Muscle layer of colon (tissue), 2 donors: ENCODE measurements around the gene NPAS3.

ENCODE experiments used
- H3K27ac ChIP-seq: one replicate; pipeline ENCODE4 v1.7.0; 2013; ENCODE audit warnings: low read depth, mild to moderate bottlenecking, low read length, moderate library complexity
- H3K27me3 ChIP-seq, 2 donors: one replicate each; pipeline ENCODE4 v1.7.0; 2013; ENCODE audit warnings: low read length in 2 of 2, mild to moderate bottlenecking in 2 of 2; ENCODE audit not compliant: insufficient read depth in 2 of 2, control insufficient read depth in 1 of 2
- H3K36me3 ChIP-seq: one replicate; pipeline ENCODE4 v1.7.0; 2013; ENCODE audit warnings: mild to moderate bottlenecking, low read length; ENCODE audit not compliant: insufficient read depth
- H3K4me1 ChIP-seq: one replicate; pipeline ENCODE4 v1.7.0; 2013; ENCODE audit warnings: mild to moderate bottlenecking, low read length; ENCODE audit not compliant: insufficient read depth
- H3K4me3 ChIP-seq, 2 donors: one replicate each; pipeline ENCODE4 v1.7.0; 2013; ENCODE audit warnings: low read length in 2 of 2, low read depth in 1 of 2, mild to moderate bottlenecking in 1 of 2, moderate library complexity in 1 of 2
- H3K9ac ChIP-seq: one replicate; pipeline ENCODE4 v1.7.0; 2013; ENCODE audit warnings: low read length
- H3K9me3 ChIP-seq: one replicate; pipeline ENCODE4 v1.7.0; 2013; ENCODE audit warnings: mild to moderate bottlenecking, low read length
- donor health status: abdominal sarcoma.
- donor health status: Adenocarcinoma of cecum.

Gene NPAS3

DNA sequence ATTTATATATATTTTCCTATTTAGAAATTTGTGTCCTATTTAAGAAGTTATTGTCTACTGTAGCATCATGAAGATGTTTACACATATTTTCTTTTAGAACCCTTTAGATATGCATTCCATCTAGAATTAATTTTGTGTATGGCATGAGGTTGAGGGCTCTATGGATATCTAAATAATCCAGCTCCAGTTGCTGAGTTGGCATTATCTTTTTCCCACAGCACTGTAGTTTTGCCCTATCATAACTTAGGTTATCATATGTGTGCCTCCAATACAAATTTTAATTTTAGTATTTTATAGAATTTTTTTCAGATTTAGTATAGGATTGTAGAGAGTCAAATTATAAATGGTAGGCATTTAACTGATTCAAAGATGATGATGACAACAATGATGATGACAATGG lies 159.3 kb downstream of the NPAS3 start:
- no peaks in the 10 kb centered on the region for H3K36me3 ChIP-seq
- H3K9ac ChIP-seq: no peak overlapping the region
- H3K4me3 ChIP-seq: no peak overlapping the region
- H3K27ac ChIP-seq: no peak overlapping the region
- no peaks in the 10 kb centered on the region for H3K4me1 ChIP-seq
- no peaks in the 10 kb centered on the region for H3K27me3 ChIP-seq
- H3K9me3 ChIP-seq: no peaks in the 10 kb centered on the region

DNA sequence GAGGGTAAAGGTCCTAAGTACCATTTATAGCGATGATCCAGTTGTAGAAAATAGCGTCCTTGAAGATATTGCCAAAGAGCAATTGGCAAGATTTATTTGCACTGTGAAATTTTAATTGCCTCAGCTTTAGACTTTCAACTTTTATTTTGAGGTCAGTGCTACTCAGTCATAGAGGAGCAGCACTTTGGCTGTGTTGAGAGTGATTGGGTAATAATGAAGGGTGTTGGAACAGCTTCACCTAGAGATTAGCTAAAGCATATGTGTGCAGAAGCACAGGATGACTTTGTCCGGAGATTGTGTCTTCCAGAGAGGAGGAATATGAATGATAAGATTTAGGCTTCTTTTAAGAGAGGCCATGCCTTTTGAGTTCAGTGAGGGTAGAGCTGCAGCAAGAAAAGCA lies 164.8 kb downstream of the NPAS3 start:
- Histone ChIP-seq H3K4me3 (no peak overlapping the region), H3K27me3 (no peaks in the 10 kb centered on the region), H3K27ac (no peak overlapping the region)

DNA sequence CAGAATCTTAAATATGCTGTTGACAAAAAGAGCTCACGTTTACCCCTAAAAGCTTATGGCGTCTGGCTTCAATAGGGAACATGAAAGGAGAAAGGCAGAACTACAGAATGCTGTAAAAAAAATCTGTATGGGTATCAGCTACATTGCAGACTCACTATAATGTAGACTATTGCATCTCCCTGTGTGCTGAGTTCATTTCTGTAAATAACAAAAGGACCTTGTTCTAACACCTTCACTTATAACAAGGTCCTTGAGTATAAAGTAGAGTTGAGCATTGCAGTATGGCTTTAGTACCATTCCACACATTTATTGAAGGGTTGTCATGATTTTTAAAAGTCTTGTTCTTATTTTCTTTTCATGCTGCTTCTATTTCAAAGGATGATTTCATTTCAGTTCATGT lies 165.3 kb downstream of the NPAS3 start:
- no peak overlapping the region for H3K27ac ChIP-seq
- H3K4me1 ChIP-seq: no peaks in the 10 kb centered on the region
- no peak overlapping the region for H3K4me3 ChIP-seq
- no peaks in the 10 kb centered on the region for H3K36me3 ChIP-seq
- H3K9ac ChIP-seq: no peak overlapping the region
- no peaks in the 10 kb centered on the region for H3K27me3 ChIP-seq
- H3K9me3 ChIP-seq: no peaks in the 10 kb centered on the region

More for the DNA sequence above, 164.8 kb downstream of the NPAS3 start:
- no peaks in the 10 kb centered on the region for H3K9me3 ChIP-seq
- no peak overlapping the region for H3K9ac ChIP-seq
- H3K36me3 ChIP-seq: no peaks in the 10 kb centered on the region
- no peaks in the 10 kb centered on the region for H3K4me1 ChIP-seq

DNA sequence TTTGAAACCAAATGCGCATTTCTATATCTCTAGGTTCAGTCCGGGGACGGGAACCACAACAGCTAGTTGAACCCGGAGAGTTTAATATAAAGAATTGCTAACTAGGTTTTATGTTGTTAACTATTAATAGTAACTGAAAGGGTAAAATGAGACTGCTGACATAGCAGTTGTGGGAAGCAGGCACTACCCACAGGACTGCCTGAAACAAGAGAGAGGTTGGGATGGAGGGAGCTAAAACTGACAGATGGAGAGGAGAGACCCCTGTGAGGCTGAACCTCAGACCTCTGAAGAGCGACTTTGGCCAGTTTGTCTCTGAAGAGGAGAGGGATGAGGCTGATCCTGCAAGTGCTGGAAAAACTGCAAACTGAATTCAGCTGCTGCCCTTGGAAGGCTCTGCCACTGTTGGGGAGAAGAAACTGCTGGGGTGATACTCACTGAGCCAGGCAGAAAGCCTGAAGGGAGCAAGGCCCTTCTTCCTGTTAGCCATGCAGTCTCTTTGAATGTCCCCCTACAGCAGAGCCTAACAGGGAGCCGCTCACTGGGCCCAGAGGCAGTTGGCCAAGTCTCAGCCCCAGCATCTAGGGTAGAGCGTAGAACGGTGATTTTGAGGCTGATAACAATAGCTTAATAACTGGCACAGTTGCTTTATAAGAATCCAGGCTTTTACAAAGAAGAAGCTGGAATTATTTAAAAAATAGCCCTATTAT lies 172.2 kb downstream of the NPAS3 start:
- Histone ChIP-seq H3K27ac (no peak overlapping the region), H3K27me3 (no peaks in the 10 kb centered on the region), H3K4me1 (no peaks in the 10 kb centered on the region), H3K36me3 (no peaks in the 10 kb centered on the region), H3K4me3 (no peak overlapping the region), H3K9ac (no peak overlapping the region), H3K9me3 (no peaks in the 10 kb centered on the region)

DNA sequence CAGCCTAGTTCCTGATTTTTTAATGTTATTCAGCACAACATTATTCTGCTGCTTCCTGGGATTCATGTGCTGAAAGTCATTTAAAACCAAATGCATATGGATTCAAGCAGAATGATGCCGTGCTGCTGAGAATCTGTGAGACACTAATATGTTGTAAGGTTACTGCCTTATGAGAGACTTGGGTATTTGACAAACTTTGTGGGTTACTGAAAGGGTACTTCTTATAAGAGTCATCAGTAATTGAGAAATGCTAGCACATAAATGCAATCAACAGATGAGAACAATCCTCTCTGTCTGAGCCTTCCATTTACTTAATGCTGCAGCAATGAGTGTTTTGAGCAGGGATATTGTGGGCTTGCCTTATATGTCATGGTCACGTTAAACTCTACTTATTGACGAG lies 175.7 kb downstream of the NPAS3 start:
- Histone ChIP-seq H3K9me3 (no peaks in the 10 kb centered on the region), H3K27ac (no peak overlapping the region), H3K4me3 (no peak overlapping the region), H3K9ac (no peak overlapping the region), H3K36me3 (no peaks in the 10 kb centered on the region), H3K27me3 (no peaks in the 10 kb centered on the region), H3K4me1 (peaks cover 9% of the 10 kb centered on the region)

DNA sequence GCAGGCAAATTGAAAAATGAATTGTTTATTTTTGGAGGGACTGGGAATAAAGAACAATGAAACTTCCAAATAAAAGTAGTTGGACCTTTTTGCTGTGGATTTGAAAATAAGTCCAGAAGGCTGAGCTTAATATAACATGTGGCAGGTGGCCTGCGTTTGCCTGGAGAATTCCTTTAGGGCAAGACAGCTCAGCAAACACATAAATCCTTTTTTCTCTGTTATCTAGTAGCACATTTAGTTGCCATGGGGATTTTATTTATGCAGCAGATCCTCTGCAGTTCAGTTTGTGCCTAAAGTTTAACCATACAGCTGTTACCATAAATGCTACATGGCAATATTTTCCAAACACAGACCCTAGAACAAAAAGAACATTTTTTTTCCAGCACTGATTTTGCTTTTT lies 180.0 kb downstream of the NPAS3 start:
- Histone ChIP-seq H3K9me3 (no peaks in the 10 kb centered on the region), H3K4me3 (no peak overlapping the region), H3K36me3 (no peaks in the 10 kb centered on the region), H3K27ac (no peak overlapping the region), H3K9ac (no peak overlapping the region), H3K27me3 (no peaks in the 10 kb centered on the region), H3K4me1 (peaks cover 9% of the 10 kb centered on the region)

DNA sequence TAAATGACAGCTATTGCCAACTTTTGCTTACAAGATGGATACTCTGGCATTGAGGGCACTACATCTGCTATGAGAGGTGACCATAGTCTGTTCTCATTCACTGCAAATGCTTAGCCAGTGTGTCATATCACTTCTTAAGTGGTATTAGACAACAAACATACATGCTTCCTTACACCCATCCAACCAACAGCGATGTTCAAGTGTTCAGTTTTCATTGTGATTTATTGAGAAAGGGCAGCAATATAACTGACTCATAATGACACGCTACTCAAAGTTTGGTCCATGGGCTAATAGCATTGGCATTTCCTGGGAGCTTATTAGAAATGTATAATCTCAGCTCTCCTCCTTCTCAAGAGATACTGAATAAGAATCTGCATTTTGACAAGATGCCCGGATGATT lies 181.7 kb downstream of the NPAS3 start:
- H3K9me3 ChIP-seq: no peaks in the 10 kb centered on the region
- peaks cover 9% of the 10 kb centered on the region for H3K4me1 ChIP-seq
- H3K27ac ChIP-seq: no peak overlapping the region
- no peak overlapping the region for H3K4me3 ChIP-seq
- H3K9ac ChIP-seq: no peak overlapping the region
- no peaks in the 10 kb centered on the region for H3K36me3 ChIP-seq
- no peaks in the 10 kb centered on the region for H3K27me3 ChIP-seq

DNA sequence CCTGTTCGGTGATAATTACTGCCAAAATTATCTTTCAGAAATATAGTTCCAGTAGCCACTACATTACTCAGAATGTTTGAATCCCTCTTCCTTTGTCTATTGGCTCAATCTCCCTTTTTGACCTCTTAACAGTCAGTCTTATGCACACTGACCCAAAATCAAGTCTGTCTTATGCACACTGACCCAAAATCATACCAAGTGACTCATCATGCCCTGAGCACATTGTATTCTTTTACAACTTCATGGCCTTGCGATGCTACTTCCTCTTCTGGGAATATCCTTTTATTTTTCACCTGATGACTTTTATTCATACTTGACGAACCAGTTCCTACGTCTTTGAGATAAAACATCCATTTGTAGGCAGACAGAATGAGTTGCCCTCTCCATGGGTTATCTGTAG lies 182.3 kb downstream of the NPAS3 start:
- Histone ChIP-seq H3K27me3 (no peaks in the 10 kb centered on the region), H3K4me3 (no peak overlapping the region), H3K4me1 (peaks cover 9% of the 10 kb centered on the region), H3K9me3 (no peaks in the 10 kb centered on the region), H3K36me3 (no peaks in the 10 kb centered on the region), H3K9ac (no peak overlapping the region), H3K27ac (no peak overlapping the region)

DNA sequence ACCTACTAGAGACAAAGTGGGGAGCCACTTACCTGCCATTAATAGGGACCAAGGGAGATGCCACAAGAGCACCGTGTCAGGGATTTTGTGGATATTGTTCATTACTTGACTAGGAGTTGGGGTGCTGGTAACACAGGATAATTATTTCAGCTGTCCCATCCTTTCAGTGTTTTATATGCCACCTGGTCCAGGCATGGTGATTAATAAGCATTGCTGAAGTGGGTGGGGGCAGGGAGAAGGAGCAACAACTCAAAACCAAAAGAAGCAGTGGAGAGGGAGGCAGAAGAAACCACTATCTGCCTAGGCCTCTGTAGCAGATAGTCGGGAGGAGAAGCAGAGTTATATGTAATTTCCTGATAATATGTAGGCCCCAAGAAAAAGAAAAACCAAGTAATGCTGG lies 184.6 kb downstream of the NPAS3 start:
- Histone ChIP-seq H3K9ac (no peak overlapping the region), H3K9me3 (no peaks in the 10 kb centered on the region), H3K36me3 (no peaks in the 10 kb centered on the region), H3K4me1 (peaks cover 9% of the 10 kb centered on the region), H3K27me3 (no peaks in the 10 kb centered on the region), H3K27ac (no peak overlapping the region), H3K4me3 (no peak overlapping the region)

DNA sequence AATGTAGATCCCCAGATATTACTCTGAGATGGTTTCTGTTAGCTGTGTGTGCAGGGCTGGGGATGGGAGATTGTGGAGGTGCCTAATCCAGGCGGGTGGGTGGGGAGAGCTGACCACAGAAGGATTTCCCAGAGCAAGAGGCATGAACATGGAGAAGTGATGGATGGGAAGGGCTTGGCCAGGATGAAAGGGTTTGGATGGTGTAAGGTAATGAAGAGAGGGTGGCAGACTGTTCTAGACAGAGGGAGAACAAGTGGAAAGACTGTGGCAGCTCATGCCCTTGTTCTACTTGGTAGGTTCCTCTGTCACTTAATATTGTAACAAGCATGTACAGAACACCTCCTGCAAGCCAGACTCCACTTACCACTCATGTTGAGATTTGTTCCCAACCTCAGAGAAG lies 187.8 kb downstream of the NPAS3 start:
- Histone ChIP-seq H3K27ac (no peak overlapping the region), H3K27me3 (no peaks in the 10 kb centered on the region), H3K36me3 (no peaks in the 10 kb centered on the region), H3K4me1 (no peaks in the 10 kb centered on the region), H3K4me3 (no peak overlapping the region), H3K9ac (no peak overlapping the region), H3K9me3 (no peaks in the 10 kb centered on the region)

DNA sequence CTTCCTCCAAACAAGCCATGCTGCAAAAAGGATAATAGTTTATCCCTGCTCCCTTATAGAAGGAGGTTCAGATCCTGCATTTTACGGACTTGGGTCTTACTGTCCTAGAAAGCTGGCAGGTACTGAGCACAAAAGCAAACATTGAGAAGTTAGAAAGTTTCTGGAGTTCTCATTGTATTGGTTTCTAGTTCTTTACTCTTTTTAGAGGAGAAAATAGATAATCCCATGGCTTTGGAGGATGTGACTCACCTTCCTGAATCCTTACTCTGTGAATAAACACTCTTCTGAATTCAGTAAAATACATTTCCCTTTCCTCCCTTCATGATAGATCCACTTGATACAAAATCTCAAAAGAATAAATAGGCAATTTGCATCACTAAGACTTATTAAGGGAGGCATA lies 188.9 kb downstream of the NPAS3 start:
- no peak overlapping the region for H3K4me3 ChIP-seq
- H3K27me3 ChIP-seq: no peaks in the 10 kb centered on the region
- no peak overlapping the region for H3K27ac ChIP-seq

DNA sequence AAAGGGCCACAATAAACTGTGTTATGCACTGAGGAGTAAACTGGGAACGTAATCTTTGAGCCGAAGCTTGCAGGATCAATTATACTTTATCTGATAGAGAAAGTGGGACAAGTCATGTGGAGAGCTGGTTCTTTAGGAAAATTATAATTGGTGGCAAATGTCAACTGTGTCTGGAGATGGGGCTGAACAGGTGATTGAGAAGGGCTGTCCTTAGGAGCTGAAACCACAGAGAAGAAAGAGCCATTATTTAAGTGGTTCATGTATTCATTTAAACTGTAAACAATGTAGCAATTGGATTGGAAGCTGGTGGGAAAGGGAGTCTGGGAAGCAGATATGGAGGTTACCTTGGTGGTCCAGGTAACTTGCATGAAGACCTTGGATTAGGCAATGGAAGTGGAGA lies 193.1 kb downstream of the NPAS3 start:
- Histone ChIP-seq H3K9ac (no peak overlapping the region), H3K27me3 (no peaks in the 10 kb centered on the region), H3K27ac (no peak overlapping the region), H3K4me3 (no peak overlapping the region), H3K9me3 (no peaks in the 10 kb centered on the region), H3K4me1 (no peaks in the 10 kb centered on the region), H3K36me3 (no peaks in the 10 kb centered on the region)

More for the DNA sequence above, 188.9 kb downstream of the NPAS3 start:
- Histone ChIP-seq H3K36me3 (no peaks in the 10 kb centered on the region), H3K9ac (no peak overlapping the region), H3K9me3 (no peaks in the 10 kb centered on the region), H3K4me1 (no peaks in the 10 kb centered on the region)
